GM12865 (cell line): ENCODE data around the gene MRPS6.

Experiments used
- DNase-seq: peaks from one replicate; pipeline ENCODE4 v3.0.0; 2010; ENCODE audit warnings: low read depth
- H3K4me3 ChIP-seq: 2 replicates; pipeline ENCODE4 v1.5.1; 2011; ENCODE audit warnings: mild to moderate bottlenecking, low read depth, low read length, control low read depth
- CTCF ChIP-seq: IDR thresholded peaks from 2 replicates; pipeline ENCODE4 v1.5.1; 2011; ENCODE audit warnings: low read length, control low read depth, low read depth, inconsistent platforms; ENCODE audit not compliant: insufficient read depth; ENCODE audit errors: missing control alignments

MRPS6 gene

GRCh38 chr21:34046917-34047316 lies 26.5 kb upstream of the MRPS6 start:
- no peak for TF ChIP-seq CTCF
- H3K4me3 ChIP-seq = peak overlapping the region; percentile 24; the same call in 1 of the 2 replicates
- DNase-seq = peak; percentile 44

GRCh38 chr21:34047835-34048234 lies 25.5 kb upstream of the MRPS6 start:
- no peak for TF ChIP-seq CTCF
- DNase-seq = no peak
- H3K4me3 ChIP-seq = no peak overlapping the region

GRCh38 chr21:34052171-34052570 lies 21.2 kb upstream of the MRPS6 start:
- H3K4me3 ChIP-seq = no peak overlapping the region
- TF ChIP-seq CTCF = no peak
- DNase-seq = no peak

GRCh38 chr21:34054259-34054658 lies 19.1 kb upstream of the MRPS6 start:
- H3K4me3 ChIP-seq = no peak overlapping the region
- no peak for TF ChIP-seq CTCF
- no peak for DNase-seq

- no peak for DNase-seq
- TF ChIP-seq CTCF = no peak
- no peak overlapping the region for H3K4me3 ChIP-seq
Observed at GRCh38 chr21:34055615-34056014, 17.8 kb upstream of the MRPS6 start.

- no peak for TF ChIP-seq CTCF
- peak; percentile 35 for DNase-seq
- no peak overlapping the region for H3K4me3 ChIP-seq
Observed at GRCh38 chr21:34061983-34062382, 11.4 kb upstream of the MRPS6 start.

- no peak for TF ChIP-seq CTCF
- H3K4me3 ChIP-seq = no peak overlapping the region
- no peak for DNase-seq
Observed at GRCh38 chr21:34065027-34065426, 8.4 kb upstream of the MRPS6 start.
